Left ventricle myocardium superior (tissue), 1 donor: Measurements from ENCODE around the gene TKTL1. TPM values are rescaled to one million over a fixed set of nuclear protein-coding genes. Genes with fewer than 3 reads are reported as not detected.
A peak's percentile ranks its signal among the peaks of the same experiment; 100 is the strongest.

ENCODE experiments used
- ATAC-seq: fragments of 200-7000 bp; cut with Tn5 transposase; one replicate; pipeline ENCODE4 v1.9.1; 2020; ENCODE audit warnings: mild to moderate bottlenecking, moderate library complexity
- DNase-seq: peaks from one replicate; pipeline ENCODE4 v3.0.0-alpha.2; 2020
- intact Hi-C: fragments of 100-400 bp; cut with micrococcal nuclease; formaldehyde crosslinking; loops from one replicate; pipeline ENCODE4 v1.11.0; 2022
- total RNA-seq: library from RNA; stranded (reverse); fragmentation: NEBNext Ultra II Directional; extraction: Animal tissue kit (Norgen Biotek cat#: 25700); gene quantifications from one replicate; pipeline ENCODE4 v1.2.1, GENCODE V29; 2021
- donor health status: DM: no; HTN: yes; CAD: no; lungs with severe emphysema.

TKTL1 gene
- total RNA-seq, 1 donor from 2014 or later: 18.0 TPM

DNA sequence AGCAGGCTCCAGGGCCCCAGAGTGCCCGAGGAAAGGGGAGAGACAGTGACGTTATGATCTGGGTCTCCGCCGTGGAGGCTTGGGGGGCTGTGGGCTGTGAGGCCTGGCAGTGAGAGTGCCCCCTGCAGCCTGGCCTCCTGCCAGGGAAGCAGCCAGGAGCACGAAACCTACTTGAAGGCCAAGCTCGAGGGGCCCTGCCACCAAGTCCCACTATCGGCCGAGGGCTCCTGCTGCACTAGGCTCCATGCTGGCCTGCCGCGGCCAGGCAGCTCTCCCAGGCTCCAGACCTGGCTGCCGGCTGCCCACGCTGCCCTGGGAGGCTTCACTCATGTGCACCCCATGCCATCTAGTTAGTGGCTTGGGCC lies 60.2 kb downstream of the TKTL1 start:
- peak; percentile 44 for DNase-seq
- intact Hi-C loops: no loop called here
- ATAC-seq: no peak

- ATAC-seq (no peak), DNase-seq (no peak)
- intact Hi-C loops: no loop called here
Measured at GRCh38 chrX:154356596-154356995, 61.0 kb downstream of the TKTL1 start.

DNA sequence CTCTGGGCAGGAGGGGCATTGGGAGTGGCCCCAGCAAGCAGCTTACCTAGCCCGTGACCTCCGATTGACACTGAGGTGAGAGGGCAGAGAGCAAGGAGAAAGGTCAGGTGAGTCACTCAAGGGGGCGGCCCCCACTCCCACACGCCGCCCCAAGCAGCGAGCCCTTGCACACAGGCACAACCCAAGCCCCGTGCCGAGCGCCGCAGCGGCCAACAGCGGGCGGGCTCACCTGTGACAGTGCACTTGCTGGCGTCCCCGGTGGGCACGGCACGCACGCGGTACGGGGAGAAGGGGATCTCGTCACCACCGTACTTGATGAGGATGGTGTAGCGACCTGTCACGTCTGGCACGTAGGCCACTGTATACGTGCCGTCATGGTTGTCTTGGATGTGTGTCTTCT lies 61.6 kb downstream of the TKTL1 start:
- intact Hi-C loops: no loop called here
- ATAC-seq (no peak), DNase-seq (peak; percentile 23)

GRCh38 chrX:154358011-154358410 lies 62.4 kb downstream of the TKTL1 start:
- DNase-seq: peak; percentile 16
- ATAC-seq: no peak
- intact Hi-C loops: no loop called here

GRCh38 chrX:154358829-154359228 lies 63.2 kb downstream of the TKTL1 start:
- no peak for DNase-seq
- no peak for ATAC-seq
- intact Hi-C loops: no loop called here

- intact Hi-C loops: no loop called here
- ATAC-seq (no peak), DNase-seq (no peak)
Measured at GRCh38 chrX:154359362-154360154, 64.0 kb downstream of the TKTL1 start.

DNA sequence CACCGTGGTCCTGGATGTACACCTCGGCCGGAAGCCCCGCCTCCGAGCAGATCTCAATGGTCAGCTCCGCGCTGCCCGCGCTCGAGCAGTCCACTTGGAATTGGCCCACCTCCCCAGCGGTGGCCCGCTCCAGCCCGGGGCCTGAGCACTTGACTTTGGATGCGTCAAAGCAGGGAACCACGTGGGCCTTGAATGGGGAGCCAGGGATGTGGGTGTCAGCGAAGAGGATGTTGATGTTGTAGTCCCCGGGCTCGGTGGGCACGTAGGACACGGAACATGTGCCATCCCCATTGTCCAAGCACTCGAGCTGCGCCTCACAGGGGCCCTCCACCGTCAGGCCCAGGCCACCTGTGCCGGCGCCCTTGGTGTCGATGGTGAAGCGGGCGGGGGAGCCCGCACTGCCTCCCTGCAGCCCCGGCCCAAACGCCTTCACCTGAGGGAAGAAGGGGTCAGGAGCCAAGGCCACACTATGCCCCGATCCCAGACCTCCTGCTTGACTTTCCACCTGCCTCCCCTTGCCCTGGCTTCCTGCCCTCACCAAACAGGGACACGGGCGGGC lies 64.6 kb downstream of the TKTL1 start:
- intact Hi-C loops: no loop called here
- no peak for DNase-seq
- no peak for ATAC-seq

GRCh38 chrX:154362085-154362742 lies 66.6 kb downstream of the TKTL1 start:
- intact Hi-C loops: no loop called here
- ATAC-seq (no peak), DNase-seq (no peak)

- no peak for DNase-seq
- intact Hi-C loops: no loop called here
- ATAC-seq: no peak
Measured at GRCh38 chrX:154363706-154364439, 68.3 kb downstream of the TKTL1 start.

DNA sequence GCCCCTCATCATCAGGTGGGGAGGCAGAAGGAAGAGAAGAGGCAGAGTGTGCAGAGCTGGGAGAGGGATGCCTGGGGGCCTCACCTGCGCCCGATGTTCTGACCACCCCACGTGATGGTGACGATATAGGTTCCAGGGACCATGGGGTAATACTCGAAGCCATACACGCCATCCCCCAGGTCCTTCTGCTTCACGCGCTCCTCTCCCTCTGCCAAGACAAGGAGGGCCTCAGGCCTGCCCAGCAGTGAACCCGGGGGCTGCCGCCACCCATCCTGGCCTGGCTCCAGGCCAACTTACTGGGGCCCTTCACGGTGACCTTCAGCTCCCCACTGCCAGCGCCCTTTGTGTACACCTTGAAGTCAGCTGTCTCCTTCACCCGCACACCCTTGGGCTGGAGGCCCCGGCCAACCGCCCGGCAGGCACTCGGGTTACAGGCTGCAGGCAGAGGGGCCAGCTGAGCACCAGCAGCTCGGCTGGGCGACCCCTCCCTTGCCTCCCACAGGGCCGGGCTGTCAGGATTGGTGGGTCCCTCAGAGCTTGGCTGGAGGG lies 69.5 kb downstream of the TKTL1 start:
- DNase-seq (no peak), ATAC-seq (no peak)
- intact Hi-C loops: no loop called here

- DNase-seq (no peak), ATAC-seq (no peak)
- intact Hi-C loops: no loop called here
Measured at GRCh38 chrX:154365997-154366665, 70.5 kb downstream of the TKTL1 start.

DNA sequence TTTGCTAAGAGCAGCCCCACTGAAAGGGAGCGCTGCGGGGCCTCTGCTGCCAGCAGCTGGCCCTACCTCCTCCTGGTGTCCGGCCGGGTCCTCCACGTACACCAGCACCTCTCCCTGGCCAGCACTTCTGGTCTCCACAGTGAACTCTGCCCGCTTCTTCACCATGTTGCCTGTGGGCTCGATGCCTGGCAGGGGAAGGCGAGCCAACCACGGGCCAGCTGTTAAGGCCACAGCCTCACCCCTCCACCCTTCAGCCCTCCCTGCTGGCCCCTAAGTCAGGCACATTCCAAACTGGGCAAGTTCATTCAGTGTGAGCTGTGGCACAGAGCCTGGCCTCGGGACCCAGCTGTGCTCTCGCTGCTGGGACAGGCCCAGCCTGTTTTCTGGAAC lies 71.1 kb downstream of the TKTL1 start:
- intact Hi-C loops: no loop called here
- ATAC-seq (peak; percentile 26), DNase-seq (peak; percentile 78)

DNA sequence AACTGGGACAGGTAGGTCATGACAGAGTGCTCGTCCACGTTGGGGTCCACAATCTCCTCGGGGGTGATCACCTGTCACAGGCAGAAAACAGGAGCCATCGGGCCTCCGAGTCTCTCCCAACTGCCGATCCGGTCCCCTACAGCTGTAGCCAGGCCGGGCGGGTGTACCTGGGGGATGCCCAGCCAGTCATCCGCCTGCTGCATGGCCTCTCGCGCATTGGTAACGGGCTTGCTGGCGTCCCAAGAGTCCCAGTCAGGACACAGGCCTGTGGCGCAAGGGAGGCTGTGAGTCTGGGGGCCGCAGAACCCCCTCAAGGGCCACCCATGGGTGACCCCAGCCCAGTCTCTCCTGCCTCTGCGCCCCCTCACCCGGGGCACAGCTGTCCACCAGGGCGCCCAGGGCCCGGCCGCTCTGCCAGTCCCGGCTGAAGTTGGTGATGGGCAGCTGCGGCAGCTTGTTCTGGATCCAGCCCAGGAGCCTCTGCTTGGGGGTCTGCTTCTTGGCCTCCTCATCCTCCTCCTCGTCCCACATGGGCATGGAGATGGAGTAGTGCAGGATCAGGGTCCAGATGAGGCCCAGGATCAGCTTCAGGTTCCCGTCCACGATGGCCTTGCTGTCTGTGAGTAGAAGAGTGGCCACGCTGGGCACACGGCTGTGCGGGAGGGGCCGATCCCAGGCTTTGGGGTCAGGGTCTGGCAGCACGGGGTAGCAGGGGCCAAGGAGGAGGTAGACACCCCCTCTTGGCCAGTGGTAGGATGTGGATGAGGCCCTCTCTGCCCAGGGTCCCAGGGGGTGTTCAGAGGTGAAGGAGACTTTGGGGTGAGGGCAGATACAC lies 72.1 kb downstream of the TKTL1 start:
- ATAC-seq (no peak), DNase-seq (no peak)

GRCh38 chrX:154368630-154369448 lies 73.2 kb downstream of the TKTL1 start:
- intact Hi-C loops: no loop called here
- peak; percentile 41 for ATAC-seq
- peak; percentile 82 for DNase-seq

More for the DNA sequence above, 72.1 kb downstream of the TKTL1 start:
- intact Hi-C loops: no loop called here

DNA sequence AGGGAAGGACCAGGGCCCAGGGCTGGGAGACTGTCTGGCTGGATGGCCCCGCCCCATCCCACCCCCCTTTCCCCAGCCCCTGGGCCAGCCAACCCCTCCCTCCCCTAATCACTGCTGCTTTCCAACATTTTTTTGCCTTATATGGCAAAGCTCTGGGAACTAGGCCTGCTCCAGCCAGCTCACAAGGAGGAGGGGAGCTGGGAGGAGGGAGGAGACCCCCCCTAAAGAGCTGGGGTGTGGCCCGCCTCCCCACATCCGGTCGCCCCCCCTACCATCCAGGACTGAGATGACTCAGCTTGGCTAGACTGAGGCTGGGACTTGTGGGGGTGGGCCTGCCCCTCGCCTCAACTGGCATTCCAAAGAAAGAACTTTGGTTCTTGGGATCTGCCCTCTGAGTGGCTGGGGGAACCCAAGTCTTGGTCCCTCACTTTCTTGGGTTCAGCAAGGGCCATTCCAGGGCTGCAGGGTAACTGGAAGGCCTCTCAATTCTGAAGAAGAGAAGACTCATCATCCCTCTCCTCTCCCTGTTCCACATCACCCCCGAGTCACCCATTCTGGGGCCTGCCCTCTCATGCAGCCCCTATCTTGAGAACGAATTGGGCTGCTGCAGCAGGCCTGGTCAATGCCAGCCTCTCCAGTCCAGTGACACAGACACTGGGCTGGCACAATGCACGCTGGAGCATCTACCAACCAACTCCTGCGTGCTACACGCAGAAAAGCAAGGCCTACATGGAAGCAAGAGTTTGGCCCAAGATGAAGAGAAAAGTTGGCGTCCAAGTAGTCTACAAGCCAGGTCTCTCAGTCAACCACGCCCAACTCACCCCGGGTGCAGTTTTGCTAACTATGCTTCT lies 74.1 kb downstream of the TKTL1 start:
- peak; percentile 84 for DNase-seq
- peak; percentile 62 for ATAC-seq
- intact Hi-C loops: no loop called here

GRCh38 chrX:154370300-154371016 lies 74.9 kb downstream of the TKTL1 start:
- peak; percentile 6 for ATAC-seq
- DNase-seq: peak; percentile 71
- intact Hi-C loops: no loop called here
